Activated T-helper 1 cell treated with anti-CD3 and anti-CD28 coated beads, Interleukin-12 subunit alpha, Interleukin-12 subunit beta, Interleukin-2, Interleukin-4 antibody, amounts not matched to agents 30 ng/mL and 10 ng/mL and 1 ng/mL, durations not matched to agents 14 hours and 24 hours and 36 hours (primary cell): Measurements from ENCODE around the gene KIF6. TPM values are rescaled to one million over a fixed set of nuclear protein-coding genes. Genes with fewer than 3 reads are reported as not detected.

ENCODE experiments used
- DNase-seq: peaks from one replicate; pipeline ENCODE4 v3.0.0; 2021; ENCODE audit warnings: low spot score
- H3K27ac Mint-ChIP-seq: one replicate; pipeline ENCODE4 v1.8.0; 2021; ENCODE audit warnings: mild to moderate bottlenecking, mixed read lengths
- H3K27me3 Mint-ChIP-seq: one replicate; pipeline ENCODE4 v1.8.0; 2022; ENCODE audit warnings: mild to moderate bottlenecking, moderate library complexity, mixed read lengths; ENCODE audit not compliant: insufficient read depth
- H3K36me3 Mint-ChIP-seq: one replicate; pipeline ENCODE4 v1.8.0; 2021; ENCODE audit warnings: low read depth, mixed read lengths
- H3K4me1 Mint-ChIP-seq: one replicate; pipeline ENCODE4 v1.8.0; 2021; ENCODE audit warnings: low read depth, mixed read lengths
- H3K4me3 Mint-ChIP-seq: one replicate; pipeline ENCODE4 v1.8.0; 2021; ENCODE audit warnings: mild to moderate bottlenecking, moderate library complexity, mixed read lengths
- H3K9me3 Mint-ChIP-seq: one replicate; pipeline ENCODE4 v1.8.0; 2021; ENCODE audit warnings: mixed read lengths
- intact Hi-C: fragments of 100-400 bp; cut with micrococcal nuclease; formaldehyde crosslinking; loops from one replicate; pipeline ENCODE4 v1.15.1; 2024
- total RNA-seq: library from RNA; stranded (reverse); gene quantifications from 2 replicates; pipeline ENCODE4 v1.2.3, GENCODE V29; 2022

Gene KIF6
- total RNA-seq, 1 donor from 2014 or later: 0.08 TPM

DNA sequence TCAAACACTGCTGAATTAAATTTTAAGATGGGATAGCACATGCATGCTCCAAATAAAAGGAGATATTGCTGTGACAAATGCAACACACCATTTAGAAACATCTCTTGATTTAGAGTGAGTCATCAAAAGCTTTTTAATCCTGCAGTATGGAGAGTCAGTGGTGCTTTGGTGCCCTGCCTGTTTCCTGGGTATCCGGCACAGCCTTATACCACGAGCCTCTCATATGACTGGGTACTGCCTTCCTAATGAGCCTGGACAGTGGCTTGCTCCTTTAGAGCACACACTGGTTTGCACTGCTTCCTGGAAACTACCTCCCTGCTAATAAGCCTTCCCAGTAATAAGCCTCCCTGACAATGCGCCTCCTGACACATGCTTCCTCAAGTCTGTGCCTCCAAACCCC, 337.4 kb downstream of the KIF6 start:
- H3K9me3 Mint-ChIP-seq: no peaks in the 10 kb centered on the region
- H3K36me3 Mint-ChIP-seq: no peaks in the 10 kb centered on the region
- DNase-seq: no peak
- no peaks in the 10 kb centered on the region for H3K4me1 Mint-ChIP-seq
- no peak overlapping the region for H3K27ac Mint-ChIP-seq
- intact Hi-C loops: no loop called here
- H3K27me3 Mint-ChIP-seq: peaks cover 2% of the 10 kb centered on the region
- no peak overlapping the region for H3K4me3 Mint-ChIP-seq

DNA sequence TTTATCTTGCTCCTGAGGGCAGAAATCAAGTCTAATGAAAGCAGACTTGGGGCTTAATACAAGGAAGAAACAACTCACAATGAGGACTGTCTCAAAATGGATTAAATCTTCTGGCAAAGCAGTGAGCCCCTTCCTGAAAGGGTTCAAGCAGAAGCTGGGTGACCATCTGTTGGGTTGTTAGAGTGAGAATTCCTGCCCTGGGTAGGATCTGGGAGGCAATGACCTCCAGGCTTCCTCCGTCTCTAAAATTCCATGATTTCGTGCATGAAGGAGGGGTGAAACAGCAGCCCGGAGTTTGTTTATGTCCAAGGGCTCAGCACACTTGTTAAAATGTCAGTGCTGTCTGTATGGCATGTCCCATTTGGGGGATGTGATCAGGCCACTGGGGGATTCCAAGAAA, 338.7 kb downstream of the KIF6 start:
- intact Hi-C loops: no loop called here
- H3K4me1 Mint-ChIP-seq: no peaks in the 10 kb centered on the region
- H3K36me3 Mint-ChIP-seq: no peaks in the 10 kb centered on the region
- H3K9me3 Mint-ChIP-seq: no peaks in the 10 kb centered on the region
- no peak overlapping the region for H3K27ac Mint-ChIP-seq
- H3K27me3 Mint-ChIP-seq: peaks cover 2% of the 10 kb centered on the region
- DNase-seq: no peak
- no peak overlapping the region for H3K4me3 Mint-ChIP-seq

DNA sequence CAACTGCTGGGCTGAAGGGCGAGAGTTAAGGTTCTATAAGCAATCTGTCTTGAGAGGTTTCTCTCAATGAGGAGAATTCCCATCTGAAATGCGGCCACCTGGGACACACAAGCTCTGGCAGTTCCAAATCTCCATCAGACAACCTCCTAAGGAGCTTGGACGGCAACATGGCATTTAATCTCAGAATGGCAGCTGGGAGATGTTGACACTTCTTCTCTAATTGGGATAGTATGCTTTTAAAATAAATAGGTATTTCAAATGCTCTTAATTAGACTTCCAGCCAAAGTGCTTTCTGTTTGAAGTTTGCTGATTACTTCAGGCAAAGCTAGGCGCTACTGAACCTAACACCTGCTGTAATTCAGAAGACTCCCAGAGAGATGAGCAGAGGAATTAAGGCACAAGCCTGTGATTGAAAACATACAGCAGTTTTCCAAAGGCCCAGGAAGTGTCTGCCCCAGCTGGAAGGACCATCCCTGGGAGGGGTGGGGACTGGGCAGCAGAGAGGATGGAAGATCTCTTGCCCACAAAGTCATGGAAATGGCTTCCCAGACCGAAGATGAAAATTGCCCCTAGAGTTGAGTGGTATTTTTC, 343.6 kb downstream of the KIF6 start:
- no peaks in the 10 kb centered on the region for H3K4me1 Mint-ChIP-seq
- DNase-seq: no peak
- peaks cover under 1% of the 10 kb centered on the region for H3K27me3 Mint-ChIP-seq
- intact Hi-C loops: no loop called here
- no peak overlapping the region for H3K27ac Mint-ChIP-seq
- no peak overlapping the region for H3K4me3 Mint-ChIP-seq
- H3K36me3 Mint-ChIP-seq: no peaks in the 10 kb centered on the region
- no peaks in the 10 kb centered on the region for H3K9me3 Mint-ChIP-seq

DNA sequence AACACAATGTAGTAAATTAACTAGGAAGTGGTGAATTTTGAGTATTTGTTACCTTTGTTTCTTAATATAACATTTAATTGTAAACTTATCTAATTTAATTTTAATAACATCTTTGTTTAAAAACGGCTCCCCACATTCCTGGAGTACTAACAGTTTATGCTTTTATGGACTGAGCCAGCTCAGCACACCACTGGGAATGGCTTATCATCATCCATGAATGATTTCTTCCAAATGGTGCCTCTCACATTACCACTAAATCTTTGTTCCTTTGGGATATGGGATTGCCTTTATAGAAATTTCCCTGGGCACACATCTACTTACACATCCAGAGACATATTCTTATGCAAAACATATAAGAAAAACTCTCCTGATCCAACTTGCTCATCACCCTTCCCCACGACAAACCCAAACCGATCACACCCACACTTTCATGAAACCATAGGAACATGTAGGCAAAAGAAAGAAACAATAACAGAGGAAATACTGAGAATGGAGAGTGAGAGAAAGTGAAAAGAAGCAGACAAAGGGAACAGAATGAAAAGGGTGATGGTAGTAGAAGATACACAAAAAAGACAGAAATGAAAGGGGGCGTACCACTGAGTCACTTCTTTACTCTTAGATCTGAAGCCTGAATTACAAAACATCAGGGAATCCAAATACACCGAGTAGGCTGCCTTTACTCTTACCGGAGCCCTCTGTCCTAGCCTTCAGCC, 344.2 kb downstream of the KIF6 start:
- no peaks in the 10 kb centered on the region for H3K4me1 Mint-ChIP-seq
- no peak overlapping the region for H3K27ac Mint-ChIP-seq
- no peaks in the 10 kb centered on the region for H3K36me3 Mint-ChIP-seq
- no peak for DNase-seq
- no peaks in the 10 kb centered on the region for H3K9me3 Mint-ChIP-seq
- no peaks in the 10 kb centered on the region for H3K27me3 Mint-ChIP-seq
- intact Hi-C loops: no loop called here
- H3K4me3 Mint-ChIP-seq: no peak overlapping the region

DNA sequence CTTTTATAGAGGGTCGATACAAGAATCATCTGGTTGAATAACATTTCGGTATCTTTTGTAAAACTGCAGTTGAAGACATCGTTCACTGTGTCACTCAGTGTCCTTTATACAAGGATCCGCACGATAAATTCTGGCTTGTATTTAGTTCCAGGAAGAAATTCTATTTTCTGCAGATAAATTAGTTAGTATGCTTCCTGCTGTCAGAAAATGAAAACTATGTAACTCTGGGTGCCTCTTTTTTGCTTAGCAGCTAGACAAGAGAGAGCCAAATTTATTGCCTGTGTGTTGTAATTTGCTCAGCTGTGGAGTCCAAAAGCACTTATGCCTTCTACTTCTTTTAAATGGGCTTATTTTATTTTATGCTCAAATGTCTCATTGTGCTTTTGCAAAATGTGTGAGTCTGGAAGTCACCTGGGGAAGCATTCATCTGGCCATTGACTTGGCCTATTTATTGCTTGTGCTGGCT, 346.2 kb downstream of the KIF6 start:
- Mint-ChIP-seq H3K9me3 (no peaks in the 10 kb centered on the region), H3K27me3 (peaks cover 4% of the 10 kb centered on the region), H3K4me3 (no peak overlapping the region), H3K27ac (no peak overlapping the region), H3K36me3 (no peaks in the 10 kb centered on the region), H3K4me1 (no peaks in the 10 kb centered on the region)
- intact Hi-C loops: no loop called here
- no peak for DNase-seq

DNA sequence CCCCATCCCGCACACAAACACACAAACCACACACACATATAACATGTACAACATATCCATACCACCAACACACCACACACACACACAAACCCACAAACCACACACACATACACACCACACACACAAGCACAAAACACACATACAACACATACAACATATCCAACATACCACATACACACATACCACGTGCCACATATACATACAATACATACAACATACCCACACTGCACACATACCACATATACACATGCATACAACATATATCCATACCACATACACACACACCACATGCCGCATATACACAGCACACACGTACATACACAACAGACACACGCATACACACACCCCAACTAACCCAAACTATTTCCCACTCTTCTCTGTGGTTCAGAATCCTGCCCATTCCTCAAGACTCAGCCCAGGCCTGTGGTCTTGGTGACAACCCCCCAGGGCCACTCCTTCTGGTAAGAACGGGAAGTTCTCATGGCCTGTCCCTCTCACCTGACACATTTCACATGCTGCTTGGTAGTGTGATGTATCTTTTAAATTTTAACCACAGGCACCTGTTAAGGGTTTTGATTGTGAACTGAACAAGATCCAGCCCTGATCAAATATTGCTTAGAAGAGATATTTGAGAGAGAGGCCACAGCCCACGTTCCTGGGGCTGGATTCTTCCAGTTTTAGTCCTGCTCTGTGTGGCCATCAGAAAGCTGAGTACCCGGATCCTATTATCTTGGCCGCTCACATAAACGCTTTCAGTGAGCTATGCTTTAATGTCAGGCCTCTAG, 346.8 kb downstream of the KIF6 start:
- H3K4me1 Mint-ChIP-seq: no peaks in the 10 kb centered on the region
- H3K27me3 Mint-ChIP-seq: peaks cover 4% of the 10 kb centered on the region
- no peaks in the 10 kb centered on the region for H3K9me3 Mint-ChIP-seq
- H3K4me3 Mint-ChIP-seq: no peak overlapping the region
- intact Hi-C loops: no loop called here
- no peaks in the 10 kb centered on the region for H3K36me3 Mint-ChIP-seq
- DNase-seq: no peak
- no peak overlapping the region for H3K27ac Mint-ChIP-seq

DNA sequence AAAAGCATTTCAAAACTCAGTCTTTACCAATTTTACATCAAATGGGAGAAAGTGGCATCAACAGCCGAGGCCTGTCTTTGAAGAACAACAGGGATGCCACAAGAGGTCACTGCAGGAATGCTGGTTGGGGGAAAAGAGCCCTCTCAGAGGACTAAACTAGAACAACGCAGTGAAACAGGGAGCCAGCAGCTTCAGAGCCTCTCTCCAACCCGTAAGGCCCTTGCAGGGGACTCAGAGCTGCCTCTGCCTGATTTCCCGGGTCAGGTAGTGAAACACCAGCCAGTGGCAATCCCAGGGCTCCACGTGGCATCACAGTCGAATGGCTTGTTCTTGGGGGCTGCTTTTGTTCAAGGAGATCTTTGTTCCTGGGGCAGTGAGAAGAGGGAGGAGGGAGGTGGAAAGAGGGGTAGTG, 347.7 kb downstream of the KIF6 start:
- H3K27ac Mint-ChIP-seq: no peak overlapping the region
- intact Hi-C loops: no loop called here
- no peak overlapping the region for H3K4me3 Mint-ChIP-seq
- H3K27me3 Mint-ChIP-seq: peaks cover 4% of the 10 kb centered on the region
- H3K9me3 Mint-ChIP-seq: no peaks in the 10 kb centered on the region
- no peaks in the 10 kb centered on the region for H3K36me3 Mint-ChIP-seq
- DNase-seq: no peak
- H3K4me1 Mint-ChIP-seq: no peaks in the 10 kb centered on the region

DNA sequence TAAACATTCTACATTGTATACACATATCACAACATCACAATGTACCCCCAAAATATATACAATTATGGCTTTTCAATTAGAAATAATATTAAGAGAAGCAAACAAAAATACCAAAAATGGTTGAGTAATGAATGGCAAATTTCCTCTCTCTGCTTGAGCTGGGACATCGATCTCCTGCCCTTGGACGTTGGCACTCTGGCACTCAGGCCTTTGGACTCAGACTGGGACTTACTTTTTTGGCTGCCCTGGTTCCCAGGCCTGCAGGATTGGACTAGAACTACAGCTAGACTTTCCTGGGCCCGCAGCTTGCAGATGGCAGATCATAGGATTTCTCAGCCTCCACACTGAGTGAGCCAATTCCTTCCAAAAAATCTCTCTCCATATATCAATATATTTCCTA, 349.8 kb downstream of the KIF6 start:
- H3K4me1 Mint-ChIP-seq: no peaks in the 10 kb centered on the region
- no peak for DNase-seq
- peaks cover 4% of the 10 kb centered on the region for H3K27me3 Mint-ChIP-seq
- no peak overlapping the region for H3K27ac Mint-ChIP-seq
- intact Hi-C loops: no loop called here
- H3K9me3 Mint-ChIP-seq: no peaks in the 10 kb centered on the region
- H3K4me3 Mint-ChIP-seq: no peak overlapping the region
- H3K36me3 Mint-ChIP-seq: no peaks in the 10 kb centered on the region

DNA sequence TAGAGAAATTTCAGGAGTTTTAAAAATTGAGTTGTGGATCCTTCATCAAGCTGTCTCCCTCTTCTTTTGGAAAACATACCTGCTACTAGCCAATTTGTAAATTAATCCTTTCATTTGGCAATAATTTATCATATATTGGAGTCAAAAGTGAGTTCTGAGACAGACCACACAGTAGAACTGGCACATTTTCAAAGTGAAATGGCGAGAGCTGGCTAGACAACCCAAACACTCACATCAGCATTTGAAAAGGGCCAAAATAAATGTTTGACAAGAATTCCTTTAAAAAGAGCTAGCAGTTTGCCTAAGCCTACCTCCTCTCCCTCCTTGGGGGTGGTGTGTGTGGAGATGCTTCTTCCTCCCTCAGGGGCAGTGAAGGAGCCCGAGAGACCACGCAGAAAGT, 354.8 kb downstream of the KIF6 start:
- H3K27me3 Mint-ChIP-seq: peaks cover 4% of the 10 kb centered on the region
- intact Hi-C loops: no loop called here
- DNase-seq: no peak
- H3K27ac Mint-ChIP-seq: no peak overlapping the region
- H3K9me3 Mint-ChIP-seq: no peaks in the 10 kb centered on the region
- H3K4me1 Mint-ChIP-seq: no peaks in the 10 kb centered on the region
- no peaks in the 10 kb centered on the region for H3K36me3 Mint-ChIP-seq
- H3K4me3 Mint-ChIP-seq: no peak overlapping the region

DNA sequence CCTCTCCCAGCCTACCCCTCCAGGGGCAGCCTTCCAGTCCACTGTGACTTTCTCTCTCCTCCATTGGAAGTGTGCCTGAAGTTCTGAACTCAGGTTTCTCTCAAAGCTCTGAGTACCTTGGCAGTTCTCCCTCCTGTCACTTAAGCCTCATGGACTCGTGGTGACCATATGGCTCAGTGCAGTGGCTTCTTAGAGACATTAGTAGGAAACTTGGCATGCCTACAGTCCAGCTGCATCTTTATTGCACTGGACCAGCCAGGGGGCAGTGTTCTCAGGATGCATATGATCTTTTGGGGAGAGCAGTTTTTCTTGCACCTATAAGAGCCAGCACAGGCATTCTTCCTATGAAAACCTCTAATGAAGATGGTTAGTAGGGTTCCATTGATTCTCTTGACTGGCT, 355.2 kb downstream of the KIF6 start:
- H3K27me3 Mint-ChIP-seq: peaks cover 4% of the 10 kb centered on the region
- DNase-seq: no peak
- no peak overlapping the region for H3K27ac Mint-ChIP-seq
- intact Hi-C loops: no loop called here
- H3K36me3 Mint-ChIP-seq: no peaks in the 10 kb centered on the region
- H3K4me3 Mint-ChIP-seq: no peak overlapping the region
- no peaks in the 10 kb centered on the region for H3K9me3 Mint-ChIP-seq
- H3K4me1 Mint-ChIP-seq: no peaks in the 10 kb centered on the region

DNA sequence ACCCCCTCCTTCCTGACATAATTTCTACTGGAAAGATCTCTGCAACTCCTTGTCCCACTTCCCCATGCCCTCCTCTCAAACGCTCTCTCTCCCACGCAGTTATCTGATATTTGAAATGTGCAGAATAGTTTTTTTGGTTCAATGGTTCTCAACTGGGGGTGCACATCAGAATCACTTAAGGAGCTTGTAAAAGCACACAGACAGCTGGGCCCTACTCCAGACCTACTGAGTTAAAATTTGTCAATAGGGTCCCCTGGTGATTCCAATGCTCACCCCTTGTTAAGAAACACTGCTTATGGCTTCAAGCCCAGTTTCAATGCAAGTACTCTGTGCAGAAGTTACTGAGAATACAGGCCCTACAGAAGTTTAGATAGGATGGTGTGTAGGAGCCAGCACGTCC, 357.5 kb downstream of the KIF6 start:
- intact Hi-C loops: no loop called here
- DNase-seq: no peak
- Mint-ChIP-seq H3K27ac (no peak overlapping the region), H3K36me3 (no peaks in the 10 kb centered on the region), H3K9me3 (no peaks in the 10 kb centered on the region), H3K27me3 (no peaks in the 10 kb centered on the region), H3K4me1 (no peaks in the 10 kb centered on the region), H3K4me3 (no peak overlapping the region)

DNA sequence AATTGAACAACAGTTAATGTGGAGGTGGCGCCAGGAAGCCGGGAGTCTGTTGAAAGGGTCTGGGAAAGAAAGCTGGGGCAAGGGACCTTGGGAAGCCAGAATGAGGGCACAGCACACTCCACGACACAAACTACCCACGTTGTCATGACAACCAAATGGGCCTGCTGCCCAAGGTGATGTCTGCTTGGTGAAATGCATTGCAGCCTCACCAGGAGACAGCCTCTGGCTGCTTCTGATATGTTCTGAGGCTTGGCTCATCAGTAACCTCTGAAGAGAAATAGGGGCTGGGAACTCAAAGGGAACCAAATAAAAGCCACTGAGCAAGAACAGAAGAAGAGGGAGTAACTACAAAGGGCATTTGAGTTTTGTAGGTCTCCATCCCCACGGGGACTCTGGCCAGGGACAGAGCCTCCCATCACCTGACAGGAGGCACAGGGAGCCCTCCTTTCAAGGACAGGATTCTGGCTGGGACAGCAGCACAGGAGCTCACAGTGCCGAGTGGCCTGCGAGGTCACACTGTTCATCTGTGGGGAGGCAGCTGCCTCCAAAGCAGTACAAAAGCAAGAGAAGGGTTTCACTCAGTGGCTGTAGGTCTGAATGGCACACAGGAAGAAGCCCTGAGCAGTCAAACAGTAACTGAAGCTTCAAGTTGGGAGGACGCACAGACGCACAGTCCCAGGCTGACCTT, 358.1 kb downstream of the KIF6 start:
- Mint-ChIP-seq H3K9me3 (no peaks in the 10 kb centered on the region), H3K27ac (no peak overlapping the region), H3K4me3 (no peak overlapping the region), H3K36me3 (no peaks in the 10 kb centered on the region), H3K27me3 (no peaks in the 10 kb centered on the region), H3K4me1 (no peaks in the 10 kb centered on the region)
- no peak for DNase-seq
- intact Hi-C loops: no loop called here
